Measurements from ENCODE around the gene HYCC1.
"Not testable (repeated sequence)": the region's sequence is repeated elsewhere in the genome, so short reads cannot be mapped to it uniquely, and the experiment has no call there.

Gene HYCC1
- total RNA-seq, result 42.4 to 54.5 (median 44.6) reads per million in 3 experiments

DNA sequence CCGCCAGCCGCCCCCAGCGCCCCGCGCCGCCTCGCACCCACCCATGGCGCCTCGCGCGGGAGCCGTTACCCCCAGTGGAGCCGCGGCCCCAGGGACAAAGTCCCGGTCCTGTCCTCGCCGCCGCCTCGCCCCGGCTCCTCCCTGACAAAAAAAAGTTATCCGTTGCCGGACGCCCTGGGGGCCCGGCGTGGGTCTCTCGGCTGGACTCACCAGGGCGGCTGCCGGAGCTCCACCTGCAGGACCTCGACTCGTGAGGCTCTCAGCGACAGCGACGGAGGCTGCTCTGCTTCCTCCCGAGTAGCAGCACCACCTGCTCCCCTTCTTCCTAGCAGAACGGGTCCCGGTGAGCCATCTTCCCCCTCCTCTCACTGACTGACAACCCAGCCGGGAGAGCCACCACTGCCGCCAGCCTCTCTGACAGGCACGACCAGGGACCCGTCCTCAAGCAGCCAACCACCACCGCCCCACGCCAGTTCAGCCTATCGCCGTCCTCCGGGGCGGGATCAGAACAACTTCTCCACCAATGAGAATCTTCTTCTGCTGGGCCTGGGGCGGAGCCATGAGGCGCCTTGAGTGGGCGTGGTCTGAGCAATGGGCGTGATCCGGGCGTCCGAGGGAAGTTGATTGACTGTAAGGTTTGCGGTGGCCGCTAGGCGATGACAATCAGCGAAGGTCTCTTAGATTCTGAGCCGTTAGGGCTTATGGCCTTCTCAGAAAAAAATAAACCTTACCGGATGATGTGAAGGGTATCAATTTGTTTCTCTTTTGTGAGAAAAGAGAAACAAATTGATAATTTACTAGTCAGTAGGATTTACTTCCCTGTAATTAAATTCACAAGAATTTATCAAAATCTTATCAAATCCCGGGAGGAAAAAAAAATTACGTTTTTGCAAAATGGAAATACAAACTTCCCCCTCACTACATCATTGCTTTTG, at the start of gene HYCC1:
Gene HYCC1, minus strand, starts transcription at position 416 of the 935 bp plus-strand sequence. CDS start 23,019 bp downstream, outside the sequence.
- DNase-seq, result peak; percentile 99

DNA sequence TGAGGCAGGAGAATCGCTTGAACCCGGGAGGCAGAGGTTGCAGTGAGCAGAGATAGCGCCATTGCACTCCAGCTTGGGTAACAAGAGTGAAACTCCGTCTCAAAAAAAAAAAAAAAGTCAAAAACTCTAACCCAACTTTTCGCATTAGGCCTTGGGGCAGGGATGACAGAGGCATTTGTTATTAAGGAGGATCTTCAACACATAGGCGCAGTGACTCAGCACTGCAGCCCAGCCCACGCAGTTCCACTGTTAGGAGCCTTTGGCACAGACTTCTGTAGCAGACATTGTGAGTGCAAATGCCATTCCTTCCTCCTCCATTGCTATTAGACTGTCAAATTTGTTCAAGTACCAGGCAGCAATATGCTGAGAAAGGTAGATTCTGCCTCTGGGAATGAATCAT, 48.5 kb upstream of the HYCC1 start:
- no peak for DNase-seq

DNA sequence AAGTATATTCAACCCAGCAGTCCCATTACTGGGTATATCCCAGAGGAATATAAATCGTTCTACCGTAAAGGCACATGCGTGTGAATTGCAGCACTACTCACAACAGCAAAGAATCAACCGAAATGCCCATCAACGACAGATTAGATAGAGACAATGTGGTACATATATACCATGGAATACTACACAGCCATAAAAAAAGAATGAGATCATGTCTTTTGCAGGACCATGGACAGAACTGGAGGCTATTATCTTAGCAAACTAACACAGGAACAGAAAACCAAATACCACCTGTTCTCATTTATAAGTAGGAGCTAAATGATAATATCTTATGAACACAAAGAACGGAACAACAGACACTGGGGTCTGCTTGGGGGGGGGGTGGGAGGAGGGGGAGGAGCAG, 47.4 kb upstream of the HYCC1 start:
- DNase-seq, result no peak

DNA sequence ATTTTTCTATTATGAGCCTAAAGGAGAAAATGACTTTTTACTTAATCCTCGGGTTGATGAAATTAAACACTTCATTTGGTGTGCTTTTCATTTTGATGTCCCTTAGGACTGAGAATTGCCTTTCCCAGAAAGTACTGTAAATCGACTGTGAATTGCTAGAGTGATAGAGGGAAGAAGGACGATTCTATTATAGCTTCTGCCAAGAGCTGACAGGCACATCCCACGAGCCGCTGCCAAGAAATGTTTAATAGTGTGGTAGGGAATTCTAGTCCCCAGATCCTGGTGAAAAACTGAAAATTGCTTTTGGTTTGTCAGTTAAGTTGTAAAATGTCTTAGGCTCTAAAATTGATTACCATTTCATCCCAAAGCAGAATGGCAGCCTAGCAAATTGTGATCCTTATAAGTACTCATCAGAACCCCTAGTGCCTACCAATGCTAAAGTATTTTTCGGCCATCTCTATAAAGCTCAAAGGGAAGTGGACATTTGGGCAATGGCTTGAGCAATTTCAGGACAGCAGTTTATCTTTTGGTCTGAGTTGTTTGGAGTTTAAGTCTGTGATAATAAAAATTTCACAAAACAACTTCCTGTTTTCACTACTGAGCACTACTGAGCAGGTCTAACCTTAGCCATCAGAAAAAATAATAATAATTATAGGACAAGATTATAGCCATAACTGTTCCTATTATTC, 44.6 kb upstream of the HYCC1 start:
- DNase-seq, result no peak

DNA sequence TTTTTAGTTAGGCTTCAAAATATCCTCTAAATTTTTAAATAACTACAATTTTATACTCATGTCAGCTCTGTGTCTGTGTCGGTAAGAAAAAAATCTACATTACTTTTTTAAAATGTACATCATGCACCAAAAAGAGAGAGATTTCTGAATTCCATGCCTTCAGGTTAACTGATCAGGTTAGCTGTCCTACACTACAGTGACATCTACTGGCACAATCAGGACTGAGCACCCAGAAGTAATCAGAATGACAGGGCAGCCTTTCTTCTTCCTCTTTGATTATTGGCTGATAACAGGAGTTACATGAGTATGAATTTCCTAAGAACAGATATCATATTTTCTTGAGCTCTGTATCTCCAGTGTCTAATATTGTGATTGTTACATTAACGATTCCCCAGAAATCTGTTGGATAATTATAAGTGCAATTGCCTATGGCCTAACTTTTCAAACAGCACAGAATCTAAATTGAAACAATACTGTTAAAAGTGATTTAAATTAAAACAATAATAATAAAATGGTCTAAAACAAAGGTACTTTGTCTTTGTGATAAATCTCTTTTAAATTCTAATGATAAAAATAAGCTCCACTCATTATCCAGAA, 41.8 kb upstream of the HYCC1 start:
- peak; percentile 60 for DNase-seq

DNA sequence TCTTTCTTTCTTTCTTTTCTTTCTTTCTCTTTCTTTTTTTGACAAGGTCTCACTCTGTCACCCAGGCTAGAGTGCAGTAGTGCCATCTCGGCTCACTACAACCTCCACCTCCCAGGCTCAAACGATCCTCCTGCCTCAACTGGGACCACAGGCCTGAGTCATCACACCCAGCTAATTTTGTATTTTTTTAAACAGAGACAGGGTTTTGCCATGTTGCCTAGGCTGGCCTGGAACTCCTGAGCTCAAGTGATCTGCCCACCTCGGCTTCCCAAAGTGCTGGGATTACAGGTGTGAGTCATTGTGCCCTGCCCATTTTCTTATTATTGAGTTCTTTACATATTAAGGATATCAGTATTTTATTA, 37.2 kb upstream of the HYCC1 start:
- not testable (repeated sequence) for DNase-seq

DNA sequence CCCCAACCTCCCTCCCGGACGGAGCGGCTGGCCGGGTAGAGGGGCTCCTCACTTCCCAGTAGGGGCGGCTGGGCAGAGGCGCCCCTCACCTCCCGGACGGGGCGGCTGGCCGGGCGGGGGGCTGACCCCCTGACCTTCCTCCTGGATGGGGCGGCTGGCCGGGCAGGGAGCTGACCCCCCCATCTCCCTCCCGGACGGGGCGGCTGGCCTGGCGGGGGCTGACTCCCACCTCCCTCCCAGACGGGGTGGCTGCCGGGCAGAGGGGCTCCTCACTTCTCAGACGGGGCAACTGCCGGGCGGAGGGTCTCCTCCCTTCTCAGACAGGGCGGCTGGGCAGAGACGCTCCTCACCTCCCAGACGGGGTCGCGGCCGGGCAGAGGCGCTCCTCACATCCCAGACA, 32.4 kb upstream of the HYCC1 start:
- DNase-seq, result not testable (repeated sequence)

DNA sequence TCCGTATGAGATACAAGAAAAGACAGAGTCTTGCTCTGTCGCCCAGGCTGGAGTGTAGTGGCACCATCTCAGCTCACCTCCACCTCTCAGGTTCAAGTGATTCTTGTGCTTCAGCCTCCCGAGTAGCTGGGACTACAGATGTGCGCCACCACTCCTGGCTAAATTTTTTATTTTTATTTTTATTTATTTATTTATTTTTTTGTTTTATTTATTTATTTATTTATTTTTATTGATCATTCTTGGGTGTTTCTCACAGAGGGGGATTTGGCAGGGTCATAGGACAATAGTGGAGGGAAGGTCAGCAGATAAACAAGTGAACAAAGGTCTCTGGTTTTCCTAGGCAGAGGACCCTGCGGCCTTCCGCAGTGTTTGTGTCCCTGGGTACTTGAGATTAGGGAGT, 31.2 kb upstream of the HYCC1 start:
- not testable (repeated sequence) for DNase-seq

DNA sequence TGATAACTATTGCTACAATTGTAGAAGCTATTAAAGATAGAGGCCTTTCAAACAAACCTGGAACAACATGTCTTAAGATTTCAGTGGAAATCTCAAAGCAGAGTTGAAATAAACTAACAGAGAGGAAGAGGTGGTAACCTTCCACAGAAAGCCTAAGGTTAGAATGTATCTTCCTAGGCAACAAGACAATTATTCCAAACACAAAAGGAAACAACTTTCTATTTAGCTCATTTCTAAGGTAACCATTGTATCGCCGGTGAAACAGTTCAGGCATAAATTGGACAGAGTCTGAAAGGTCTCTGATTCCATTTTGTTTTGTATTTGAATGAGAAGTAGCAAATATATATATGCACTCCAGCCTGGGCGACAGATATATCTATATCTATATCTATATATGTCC, 30.7 kb upstream of the HYCC1 start:
- DNase-seq, result no peak

DNA sequence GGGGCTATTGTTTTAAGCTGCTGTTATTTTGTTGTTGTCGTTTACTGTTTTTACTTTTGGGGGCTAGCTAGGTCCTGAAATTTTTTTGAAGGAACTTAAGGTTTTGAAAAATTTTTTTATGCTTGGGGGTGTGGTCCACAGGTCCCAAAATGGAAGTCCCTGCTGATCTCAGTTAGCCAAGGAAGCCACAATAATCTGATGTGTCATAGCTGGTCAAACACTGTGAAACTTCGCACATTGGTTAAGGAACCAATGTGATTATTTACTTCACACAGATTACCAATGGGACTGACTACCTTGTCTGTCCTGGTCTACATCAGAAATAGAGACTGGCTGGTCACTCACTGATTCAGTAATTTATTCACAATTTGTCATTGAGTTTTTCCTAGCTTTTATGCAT, 29.5 kb upstream of the HYCC1 start:
- DNase-seq, result no peak

DNA sequence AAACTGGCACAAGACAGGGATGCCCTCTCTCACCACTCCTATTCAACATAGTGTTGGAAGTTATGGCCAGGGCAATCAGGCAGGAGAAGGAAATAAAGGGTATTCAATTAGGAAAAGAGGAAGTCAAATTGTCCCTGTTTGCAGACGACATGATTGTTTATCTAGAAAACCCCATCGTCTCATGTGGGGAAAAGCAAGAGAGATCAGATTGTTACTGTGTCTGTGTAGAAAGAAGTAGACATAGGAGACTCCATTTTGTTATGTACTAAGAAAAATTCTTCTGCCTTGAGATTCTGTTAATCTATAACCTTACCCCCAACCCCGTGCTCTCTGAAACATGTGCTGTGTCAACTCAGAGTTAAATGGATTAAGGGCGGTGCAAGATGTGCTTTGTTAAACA, 25.7 kb upstream of the HYCC1 start:
- DNase-seq, result not testable (repeated sequence)

DNA sequence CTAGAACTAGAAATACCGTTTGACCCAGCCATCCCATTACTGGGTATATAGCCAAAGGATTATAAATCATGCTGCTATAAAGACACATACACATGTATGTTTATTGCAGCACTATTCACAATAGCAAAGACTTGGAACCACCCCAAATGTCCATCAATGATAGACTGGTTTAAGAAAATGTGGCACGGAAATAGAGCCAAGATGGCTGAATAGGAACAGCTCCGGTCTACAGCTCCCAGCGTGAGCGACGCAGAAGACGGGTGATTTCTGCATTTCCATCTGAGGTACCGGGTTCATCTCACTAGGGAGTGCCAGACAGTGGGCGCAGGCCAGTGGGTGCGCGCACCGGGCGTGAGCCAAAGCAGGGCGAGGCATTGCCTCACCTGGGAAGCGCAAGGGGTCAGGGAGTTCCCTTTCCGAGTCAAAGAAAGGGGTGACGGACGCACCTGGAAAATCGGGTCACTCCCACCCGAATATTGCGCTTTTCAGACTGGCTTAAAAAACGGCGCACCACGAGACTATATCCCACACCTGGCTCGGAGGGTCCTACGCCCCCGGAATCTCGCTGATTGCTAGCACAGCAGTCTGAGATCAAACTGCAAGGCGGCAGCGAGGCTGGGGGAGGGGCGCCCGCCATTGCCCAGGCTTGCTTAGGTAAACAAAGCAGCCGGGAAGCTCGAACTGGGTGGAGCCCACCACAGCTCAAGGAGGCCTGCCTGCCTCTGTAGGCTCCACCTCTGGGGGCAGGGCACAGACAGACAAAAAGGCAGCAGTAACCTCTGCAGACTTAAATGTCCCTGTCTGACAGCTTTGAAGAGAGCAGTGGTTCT, 21.8 kb upstream of the HYCC1 start:
- DNase-seq, result not testable (repeated sequence)

DNA sequence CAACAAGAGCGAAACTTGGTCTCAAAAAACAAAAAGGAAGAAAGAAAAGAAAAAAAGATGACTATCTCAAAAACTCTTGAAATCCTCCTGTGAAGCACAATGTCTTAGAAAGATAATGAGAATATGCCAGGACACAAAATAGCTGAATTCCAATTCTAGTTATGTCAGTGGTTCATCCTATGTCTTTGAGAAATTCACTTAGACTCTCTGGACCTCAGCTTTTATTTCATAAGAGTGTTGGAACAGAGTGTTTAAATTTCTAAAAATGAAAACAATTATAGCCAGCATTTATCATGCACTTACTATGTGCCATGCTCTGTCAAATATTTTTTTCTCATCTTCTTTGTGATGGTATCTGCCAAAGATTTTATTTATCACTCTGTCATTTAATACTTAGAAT, 13.3 kb upstream of the HYCC1 start:
- no peak for DNase-seq

DNA sequence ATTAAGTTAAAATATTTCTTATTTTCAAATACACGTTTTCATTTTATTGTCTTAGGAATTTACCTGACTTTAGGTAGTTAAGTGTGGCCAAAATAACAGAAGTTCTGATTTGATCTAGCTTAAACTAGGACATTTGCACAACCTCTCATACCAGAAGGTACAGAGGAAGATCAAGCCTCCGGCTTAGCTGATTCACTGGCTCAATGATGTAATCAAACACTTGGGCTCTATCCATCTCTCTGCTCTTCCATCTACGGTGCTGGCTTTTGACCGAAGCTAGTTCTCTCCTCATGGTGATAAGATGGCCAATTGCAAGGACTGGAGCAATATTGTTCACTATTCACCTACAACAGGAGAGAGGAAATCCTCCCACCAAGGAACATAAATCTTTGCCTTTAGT, 12.2 kb upstream of the HYCC1 start:
- no peak for DNase-seq

DNA sequence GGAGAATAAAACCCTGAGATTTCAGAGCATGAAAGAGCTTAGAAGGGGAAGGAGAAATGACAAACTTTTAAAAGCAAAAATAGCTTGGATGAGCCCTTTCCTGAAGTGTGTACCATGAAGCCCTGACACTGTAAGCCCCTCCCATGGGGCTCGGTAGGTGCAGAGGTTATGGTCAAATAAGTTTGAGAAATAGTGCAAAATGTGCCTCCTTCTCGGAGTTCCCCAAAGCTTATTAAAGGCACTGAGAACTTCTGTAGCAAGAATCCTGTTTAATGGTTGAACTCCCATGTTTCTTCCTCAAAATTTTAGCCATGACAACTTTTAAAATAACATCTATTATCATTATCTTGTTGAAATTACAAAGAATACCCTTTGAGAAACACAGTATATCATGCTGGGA, 10.5 kb upstream of the HYCC1 start:
- DNase-seq, result no peak

DNA sequence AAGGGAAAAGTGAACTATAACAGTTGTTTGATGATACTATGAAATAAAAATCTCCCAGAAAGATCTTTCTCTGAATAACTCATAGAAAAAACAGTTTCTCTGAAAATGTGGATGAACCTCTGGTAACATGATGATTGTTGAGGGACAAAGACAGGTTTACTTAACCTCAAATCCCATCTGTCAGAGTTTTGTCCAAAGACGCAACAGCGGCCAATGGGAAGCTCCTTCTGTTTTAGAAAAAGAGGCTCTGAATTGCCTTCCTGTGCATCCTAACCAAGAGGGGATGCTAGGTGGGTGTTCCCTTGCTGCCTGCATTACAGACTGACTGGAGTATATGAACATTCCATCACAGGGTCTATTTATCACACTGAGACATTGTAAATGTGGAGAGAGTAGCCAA, 8.9 kb upstream of the HYCC1 start:
- DNase-seq, result no peak

DNA sequence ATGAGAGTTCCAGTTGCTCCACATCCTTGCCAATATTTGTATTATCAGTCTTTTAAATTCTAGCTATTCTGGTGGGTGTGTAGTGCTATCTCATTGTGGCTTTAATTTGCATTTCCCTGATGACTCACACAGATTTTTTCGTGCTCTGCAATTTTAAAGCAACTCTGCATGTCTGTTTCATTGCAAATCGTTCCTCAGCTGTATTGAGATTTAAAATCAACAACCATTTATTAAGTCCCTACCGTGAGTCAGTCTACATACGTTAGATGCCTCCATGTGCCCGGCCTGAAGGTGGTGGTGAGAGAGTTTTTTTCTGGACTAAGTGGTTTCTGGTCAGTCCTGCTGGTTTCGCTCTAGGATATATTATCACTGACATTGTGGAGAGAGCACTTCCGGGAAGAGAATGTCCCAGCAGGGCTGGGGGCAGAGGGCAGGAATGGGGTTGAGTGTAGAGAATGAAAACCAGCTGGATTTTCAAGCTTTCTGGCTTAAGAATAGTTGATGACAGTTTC, 8.4 kb upstream of the HYCC1 start:
- DNase-seq, result no peak

DNA sequence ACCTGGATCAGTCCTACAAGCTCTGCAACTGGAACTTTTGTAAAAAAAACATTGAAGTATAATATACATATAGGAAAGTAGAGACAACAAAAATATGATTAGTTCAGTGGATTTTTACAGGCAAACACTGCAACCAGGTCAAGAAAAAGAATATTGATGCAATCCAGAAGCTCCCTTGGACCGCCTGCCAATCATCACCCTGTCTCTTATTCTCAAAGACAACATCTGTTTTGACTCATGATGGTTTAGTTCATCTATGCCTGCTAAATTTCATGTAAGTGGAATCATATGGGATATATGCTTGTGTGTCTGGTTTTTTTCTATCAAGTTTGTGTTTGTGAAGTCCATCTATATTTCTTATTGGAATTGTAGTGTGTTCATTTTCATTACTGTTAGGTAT, 7.7 kb upstream of the HYCC1 start:
- DNase-seq, result no peak

DNA sequence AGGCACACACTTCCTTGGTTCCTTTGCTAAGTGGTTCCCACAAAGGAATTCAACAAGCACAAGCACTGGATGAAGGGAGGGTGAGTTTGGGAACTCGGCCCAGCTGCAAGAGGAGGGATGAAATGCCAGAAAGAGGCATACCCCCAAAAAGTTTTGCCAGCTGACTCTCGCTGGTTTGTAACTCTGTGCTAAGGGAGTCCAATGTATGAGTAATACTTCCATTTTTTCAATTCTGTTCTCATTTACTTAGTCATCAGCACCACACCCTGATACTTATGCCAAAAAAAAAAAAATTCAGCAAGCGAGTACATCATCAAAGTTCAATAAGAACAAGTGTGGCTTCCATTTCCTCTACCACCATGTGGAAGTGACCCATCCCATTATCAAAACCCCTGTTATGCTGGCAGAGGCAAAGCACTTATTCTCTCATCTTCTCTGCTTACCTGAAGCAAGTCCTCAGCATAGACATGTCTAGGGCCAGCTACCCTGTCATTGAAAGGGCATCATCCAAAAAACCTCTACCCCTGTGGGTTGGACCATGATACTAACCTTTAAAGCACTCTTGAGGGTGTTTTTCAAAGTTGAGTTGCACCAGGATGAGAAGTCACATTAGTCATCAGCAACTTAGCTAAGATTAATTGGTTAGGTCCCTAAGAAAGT, 6.9 kb upstream of the HYCC1 start:
- peak; percentile 38 for DNase-seq

DNA sequence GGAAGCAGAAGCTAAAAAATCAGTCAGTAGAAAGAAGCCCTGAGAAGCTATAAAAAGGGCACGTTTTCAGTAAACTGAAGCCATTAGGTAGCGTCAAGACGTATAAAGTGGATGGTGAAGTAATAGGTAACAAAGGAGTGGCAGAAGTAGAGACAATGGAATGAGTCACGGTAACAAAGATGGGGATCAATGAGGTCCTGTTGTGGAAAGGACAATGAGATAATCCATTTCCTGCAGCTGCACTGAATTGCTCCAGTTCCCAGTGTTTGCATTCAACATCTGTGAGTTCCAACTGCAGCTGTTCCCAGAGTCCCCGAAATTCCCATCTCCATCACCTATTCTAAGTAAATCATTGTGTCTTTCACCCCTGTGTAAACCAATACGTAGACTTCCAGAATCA, 4.8 kb upstream of the HYCC1 start:
- DNase-seq, result no peak

DNA sequence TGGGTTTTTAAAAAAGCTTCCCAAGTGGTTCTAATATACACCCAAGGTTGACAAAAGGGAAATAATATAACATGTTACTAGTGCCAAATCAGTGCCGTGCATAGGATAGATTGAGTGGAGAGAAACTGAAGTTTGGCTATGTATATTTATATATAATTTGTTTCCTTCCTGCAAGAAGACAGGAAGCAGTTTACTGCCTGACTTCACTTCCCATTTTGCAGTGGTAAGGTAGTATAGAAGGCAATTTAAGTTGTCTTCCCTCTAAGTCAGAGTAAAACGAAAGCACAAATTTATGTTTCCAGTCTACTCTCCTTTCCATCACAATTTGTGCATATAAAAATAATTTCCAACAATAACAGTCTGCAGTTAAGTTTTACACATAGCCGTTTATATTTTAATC, 3.4 kb upstream of the HYCC1 start:
- DNase-seq, result no peak

All from central memory CD4-positive, alpha-beta T cell (primary cell).